Left lung (tissue), 10 donors: ENCODE measurements around the gene TGFBI. TPM values are rescaled to one million over a fixed set of nuclear protein-coding genes. Genes with fewer than 3 reads are reported as not detected.

Experiments
- ATAC-seq: fragments of 200-7000 bp; cut with Tn5 transposase; one replicate; pipeline ENCODE4 v1.9.1; 2020; ENCODE audit warnings: moderate library complexity
- DNase-seq, 4 donors: peaks; one replicate each; pipeline ENCODE4 v3.0.0-alpha.2; 2013 to 2020
- H3K27ac ChIP-seq, 2 donors: fragments of 200-600 bp; sonication (generic) in 1 of 2; one replicate each; pipeline versions ENCODE4 v1.5.0 to v1.8.0; 2020 to 2021
- H3K27me3 ChIP-seq, 2 donors: fragments of 200-600 bp; sonication (generic) in 1 of 2; one replicate each; pipeline versions ENCODE4 v1.5.0 to v1.8.0; 2020 to 2021
- H3K36me3 ChIP-seq, 2 donors: fragments of 200-600 bp; sonication (generic) in 1 of 2; one replicate each; pipeline versions ENCODE4 v1.5.0 to v1.8.0; 2020 to 2021
- H3K4me1 ChIP-seq, 2 donors: fragments of 200-600 bp; one replicate each; pipeline ENCODE4 v1.8.0; 2021
- H3K4me3 ChIP-seq, 2 donors: fragments of 200-600 bp; sonication (generic) in 1 of 2; one replicate each; pipeline versions ENCODE4 v1.5.0 to v1.8.0; 2020 to 2021; ENCODE audit warnings: mild to moderate bottlenecking in 1 of 2
- H3K9me3 ChIP-seq, 2 donors: fragments of 200-600 bp; sonication (generic) in 1 of 2; one replicate each; pipeline versions ENCODE4 v1.5.0 to v1.8.0; 2020 to 2021
- CTCF ChIP-seq, 2 donors: fragments of 200-600 bp; sonication (generic) in 1 of 2; IDR thresholded peaks; one replicate each; pipeline versions ENCODE4 v1.5.0 to v1.8.0; 2021; ENCODE audit warnings: antibody characterized with exemption in 2 of 2
- intact Hi-C, 2 donors: fragments of 100-400 bp; cut with DNase I; formaldehyde crosslinking; loops; one replicate each; pipeline versions ENCODE4 v1.11.2 to v1.14.2; 2022
- polyA plus RNA-seq, 6 donors: library from polyadenylated mRNA; unstranded; fragments of 120-200 nt; gene quantifications; one replicate each; pipeline ENCODE4 v1.2.1, GENCODE V29; 2013; ENCODE audit not compliant: insufficient read length in 6 of 6
- total RNA-seq, 2 donors: library from RNA; stranded (reverse); fragmentation: NEBNext Ultra II Directional; extraction: Animal tissue kit (Norgen Biotek cat#: 25700); gene quantifications; one replicate each; pipeline ENCODE4 v1.2.1, GENCODE V29; 2021
- donor health status: DM: no; HTN: yes; CAD: no.
- donor health status: DM: no; HTN: no; CAD: no.

The TGFBI gene
- total and polyA plus RNA-seq, 8 donors = 124 to 222 (median 146) TPM

GRCh38 chr5:136000932-136001331 lies 27.9 kb upstream of the TGFBI start:
- TF ChIP-seq CTCF (IDR thresholded peaks at IDR 0.05) = no peak
- DNase-seq = no peak
- intact Hi-C loops = no loop called here

GRCh38 chr5:136001466-136001981 lies 27.3 kb upstream of the TGFBI start:
- Histone ChIP-seq H3K4me3 (no peak overlapping the region), H3K27me3 (peaks cover 0 to 2% of the 10 kb centered on the region in 2 donors), H3K9me3 (no peaks in the 10 kb centered on the region), H3K27ac (peak overlapping the region in 1 of 2 donors; percentile 38), H3K36me3 (no peaks in the 10 kb centered on the region), H3K4me1 (peaks cover 0 to 28% of the 10 kb centered on the region in 2 donors)
- intact Hi-C loops = no loop called here
- DNase-seq (no peak), ATAC-seq (peak; percentile 33)
- no peak for TF ChIP-seq CTCF (IDR thresholded peaks at IDR 0.05)

More at GRCh38 chr5:136000932-136001331, 27.9 kb upstream of the TGFBI start:
- H3K27me3 ChIP-seq = peaks cover 0 to 6% of the 10 kb centered on the region in 2 donors
- peak overlapping the region in 1 of 2 donors; percentile 38 for H3K27ac ChIP-seq
- peaks cover 0 to 28% of the 10 kb centered on the region in 2 donors for H3K4me1 ChIP-seq
- no peak overlapping the region for H3K4me3 ChIP-seq
- H3K36me3 ChIP-seq = no peaks in the 10 kb centered on the region
- H3K9me3 ChIP-seq = no peaks in the 10 kb centered on the region
- peak; percentile 21 for ATAC-seq

GRCh38 chr5:136004436-136004835 lies 24.4 kb upstream of the TGFBI start:
- DNase-seq (no peak), ATAC-seq (peak; percentile 70)
- TF ChIP-seq CTCF (IDR thresholded peaks at IDR 0.05) = no peak
- Histone ChIP-seq H3K36me3 (no peaks in the 10 kb centered on the region), H3K4me1 (peaks cover 0 to 22% of the 10 kb centered on the region in 2 donors), H3K9me3 (no peaks in the 10 kb centered on the region), H3K4me3 (no peak overlapping the region), H3K27ac (no peak overlapping the region), H3K27me3 (no peaks in the 10 kb centered on the region)
- intact Hi-C loops = no loop called here

GRCh38 chr5:136005476-136005875 lies 23.3 kb upstream of the TGFBI start:
- Histone ChIP-seq H3K4me1 (peaks cover 0 to 13% of the 10 kb centered on the region in 2 donors), H3K9me3 (no peaks in the 10 kb centered on the region), H3K36me3 (no peaks in the 10 kb centered on the region), H3K27ac (no peak overlapping the region), H3K4me3 (no peak overlapping the region), H3K27me3 (no peaks in the 10 kb centered on the region)
- DNase-seq (no peak), ATAC-seq (peak; percentile 10)
- intact Hi-C loops = no loop called here
- no peak for TF ChIP-seq CTCF (IDR thresholded peaks at IDR 0.05)

GRCh38 chr5:136006164-136006563 lies 22.6 kb upstream of the TGFBI start:
- no peak for ATAC-seq
- no peak overlapping the region for H3K4me3 ChIP-seq

More at GRCh38 chr5:136006164-136006563, 22.6 kb upstream of the TGFBI start:
- H3K27me3 ChIP-seq = no peaks in the 10 kb centered on the region
- no peak for TF ChIP-seq CTCF (IDR thresholded peaks at IDR 0.05)
- H3K27ac ChIP-seq = no peak overlapping the region
- no peaks in the 10 kb centered on the region for H3K36me3 ChIP-seq
- intact Hi-C loops = no loop called here
- H3K9me3 ChIP-seq = no peaks in the 10 kb centered on the region
- peaks cover 0 to 12% of the 10 kb centered on the region in 2 donors for H3K4me1 ChIP-seq
- no peak for DNase-seq
